K562 (cell line): ENCODE measurements around the gene COL20A1. TPM values are rescaled to one million over a fixed set of nuclear protein-coding genes. Genes with fewer than 3 reads are reported as not detected.

Experiments
- ATF6 ChIP-seq: sonication (generic); formaldehyde crosslinking; IDR thresholded peaks from 2 replicates; pipeline ENCODE4 v1.4.0; 2020; ENCODE audit warnings: mild to moderate bottlenecking, missing genetic modification reagents
- MAZ ChIP-seq, 2 experiments: fragments of 450-650 bp in 1 of 2; sonication (generic) in 1 of 2; formaldehyde crosslinking; IDR thresholded peaks in 1 of 2; conservative IDR thresholded peaks in 1 of 2; 2 replicates each; pipeline versions ENCODE4 v1.4.0 to v1.5.0; 2020; ENCODE audit warnings: mild to moderate bottlenecking in 1 of 2, missing genetic modification reagents in 1 of 2
- PCBP1 ChIP-seq: fragments of 200-400 bp; formaldehyde crosslinking; IDR thresholded peaks from 2 replicates; pipeline ENCODE4 v1.6.1; 2018; ENCODE audit warnings: mild to moderate bottlenecking, low read depth, low read length; ENCODE audit not compliant: poor library complexity, severe bottlenecking
- POLR2AphosphoS5 ChIP-seq: IDR thresholded peaks from 2 replicates; pipeline ENCODE4 v1.6.1; 2011; ENCODE audit warnings: mild to moderate bottlenecking, low read depth, low read length, moderate library complexity; ENCODE audit not compliant: control insufficient read depth, insufficient read depth
- polyA plus RNA-seq, 8 experiments: library from polyadenylated mRNA; depleted of rRNA in 4 of 8; stranded (reverse) in 5 of 8; unstranded in 3 of 8; fragments of >200 nt; fragmentation: Nextera tagmentation in 2 of 8; fragmentation: Illumina TruSeq in 1 of 8; extraction: Ambion mirVana in 2 of 8; extraction: Trizol in 1 of 8; gene quantifications; 2 replicates each; pipeline versions ENCODE4 v1.2.1 to v1.2.3, GENCODE V29; 2011 to 2014; ENCODE audit warnings: inconsistent platforms in 1 of 8, missing spikeins in 1 of 8
- total RNA-seq, 7 experiments: library from RNA; depleted of rRNA in 6 of 7; stranded (reverse); fragments of >200 nt in 6 of 7; fragmentation: Illumina TruSeq in 2 of 7; extraction: Trizol in 2 of 7; gene quantifications; 2 replicates each; pipeline versions ENCODE4 v1.2.1 to v1.2.3, GENCODE V29; 2011 to 2021; ENCODE audit warnings: low replicate concordance in 1 of 7
- TF ChIP-seq, protein P1 (sequence below), 3 experiments: IDR thresholded peaks in 2 of 3; conservative IDR thresholded peaks in 1 of 3; 2 replicates each; pipeline ENCODE4 v1.5.1; 2011 to 2012; ENCODE audit warnings: low read length in 3 of 3, mild to moderate bottlenecking in 3 of 3, control low read depth in 2 of 3, improper control_type of control experiment in 1 of 3, inconsistent platforms in 1 of 3, low read depth in 1 of 3, mixed read lengths in 1 of 3, moderate library complexity in 1 of 3; ENCODE audit not compliant: insufficient read depth in 2 of 3

Gene COL20A1
- total and polyA plus RNA-seq, 9 of the 15 experiments (the other 6 are each of a cell fraction or from before 2014, with no cell fraction given) = not detected

- TF ChIP-seq, protein P1, sequence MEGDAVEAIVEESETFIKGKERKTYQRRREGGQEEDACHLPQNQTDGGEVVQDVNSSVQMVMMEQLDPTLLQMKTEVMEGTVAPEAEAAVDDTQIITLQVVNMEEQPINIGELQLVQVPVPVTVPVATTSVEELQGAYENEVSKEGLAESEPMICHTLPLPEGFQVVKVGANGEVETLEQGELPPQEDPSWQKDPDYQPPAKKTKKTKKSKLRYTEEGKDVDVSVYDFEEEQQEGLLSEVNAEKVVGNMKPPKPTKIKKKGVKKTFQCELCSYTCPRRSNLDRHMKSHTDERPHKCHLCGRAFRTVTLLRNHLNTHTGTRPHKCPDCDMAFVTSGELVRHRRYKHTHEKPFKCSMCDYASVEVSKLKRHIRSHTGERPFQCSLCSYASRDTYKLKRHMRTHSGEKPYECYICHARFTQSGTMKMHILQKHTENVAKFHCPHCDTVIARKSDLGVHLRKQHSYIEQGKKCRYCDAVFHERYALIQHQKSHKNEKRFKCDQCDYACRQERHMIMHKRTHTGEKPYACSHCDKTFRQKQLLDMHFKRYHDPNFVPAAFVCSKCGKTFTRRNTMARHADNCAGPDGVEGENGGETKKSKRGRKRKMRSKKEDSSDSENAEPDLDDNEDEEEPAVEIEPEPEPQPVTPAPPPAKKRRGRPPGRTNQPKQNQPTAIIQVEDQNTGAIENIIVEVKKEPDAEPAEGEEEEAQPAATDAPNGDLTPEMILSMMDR (IDR thresholded peaks at IDR 0.05 in 2 of 3, conservative IDR thresholded peaks at IDR 0.05 in 1 of 3; ENCODE audit: insufficient read depth in 2 of 3, low read depth in 1 of 3, low read length in 3 of 3) = peak; percentile 73 to 84 (median 78)
- no peak for TF ChIP-seq ATF6
- no peak for TF ChIP-seq POLR2AphosphoS5
- peak; percentile 32 for TF ChIP-seq PCBP1
- TF ChIP-seq MAZ (CRISPR knock-in tag; conservative IDR thresholded peaks at IDR 0.05 in 1 of 2, IDR thresholded peaks at IDR 0.05 in 1 of 2) = 0 out of 4 replicates have a peak, but pooled peaks of 1 of the 2 experiments have one; percentile 18
Measured at GRCh38 chr20:63309261-63310071, 16.5 kb downstream of the COL20A1 start (continued).
